HG03103 (cell line): ENCODE results near the gene CTIF.

Experiments
- ATAC-seq: cut with Tn5 transposase; IDR thresholded peaks from one replicate; pipeline ENCODE4 v1.9.1; 2021; ENCODE audit warnings: low read depth; ENCODE audit not compliant: unreplicated experiment

The CTIF gene

GRCh38 chr18:48531908-48532307, 6.9 kb upstream of the CTIF start:
- no peak for ATAC-seq

- no peak for ATAC-seq
Measured at GRCh38 chr18:48533340-48534070, 5.3 kb upstream of the CTIF start.

- ATAC-seq = no peak
Measured at GRCh38 chr18:48534364-48534763, 4.5 kb upstream of the CTIF start.

GRCh38 chr18:48535956-48536355, 2.9 kb upstream of the CTIF start:
- ATAC-seq = no peak

GRCh38 chr18:48536516-48536915, 2.3 kb upstream of the CTIF start:
- ATAC-seq = no peak

GRCh38 chr18:48539406-48540250, 797 bp downstream of the CTIF start:
- ATAC-seq = no peak

GRCh38 chr18:48540251-48541025, 1.6 kb downstream of the CTIF start:
- peak; percentile 34 for ATAC-seq

- ATAC-seq = peak; percentile 38
Measured at GRCh38 chr18:48541026-48541746, 2.4 kb downstream of the CTIF start.

GRCh38 chr18:48541747-48542400, 3.0 kb downstream of the CTIF start:
- no peak for ATAC-seq

- no peak for ATAC-seq
Measured at GRCh38 chr18:48542513-48543181, 3.8 kb downstream of the CTIF start.

- no peak for ATAC-seq
Measured at GRCh38 chr18:48543228-48543627, 4.4 kb downstream of the CTIF start.

GRCh38 chr18:48544116-48544515, 5.3 kb downstream of the CTIF start:
- ATAC-seq = no peak

GRCh38 chr18:48544661-48545415, 6.0 kb downstream of the CTIF start:
- ATAC-seq = no peak

GRCh38 chr18:48545757-48546321, 7.0 kb downstream of the CTIF start:
- ATAC-seq = no peak

GRCh38 chr18:48546396-48546795, 7.6 kb downstream of the CTIF start:
- ATAC-seq = no peak

- ATAC-seq = no peak
Measured at GRCh38 chr18:48547531-48547981, 8.7 kb downstream of the CTIF start.

- no peak for ATAC-seq
Measured at GRCh38 chr18:48548011-48548771, 9.4 kb downstream of the CTIF start.

- ATAC-seq = no peak
Measured at GRCh38 chr18:48548921-48549320, 10.1 kb downstream of the CTIF start.
